Right ventricle myocardium inferior (tissue), 1 donor: ENCODE results near the gene PALLD. TPM values are rescaled to one million over a fixed set of nuclear protein-coding genes. Genes with fewer than 3 reads are reported as not detected.

Source experiments
- ATAC-seq: fragments of 200-7000 bp; cut with Tn5 transposase; one replicate; pipeline ENCODE4 v1.9.1; 2020; ENCODE audit warnings: mild to moderate bottlenecking, moderate library complexity
- DNase-seq: peaks from one replicate; pipeline ENCODE4 v3.0.0; 2021; ENCODE audit errors: missing footprints
- intact Hi-C: fragments of 100-400 bp; cut with DNase I; formaldehyde crosslinking; loops from one replicate; pipeline ENCODE4 v1.11.0; 2022
- total RNA-seq: library from RNA; stranded (reverse); fragmentation: NEBNext Ultra II Directional; extraction: Animal tissue kit (Norgen Biotek cat#: 25700); gene quantifications from one replicate; pipeline ENCODE4 v1.2.1, GENCODE V29; 2021
- donor health status: DM: no; HTN: yes; CAD: no; lungs with severe emphysema.

Gene PALLD
- total RNA-seq, 1 donor from 2014 or later, result 977 TPM

GRCh38 chr4:168570466-168570865 lies 73.6 kb downstream of the PALLD start:
- intact Hi-C loops, result no loop called here
- DNase-seq (no peak), ATAC-seq (no peak)

DNA sequence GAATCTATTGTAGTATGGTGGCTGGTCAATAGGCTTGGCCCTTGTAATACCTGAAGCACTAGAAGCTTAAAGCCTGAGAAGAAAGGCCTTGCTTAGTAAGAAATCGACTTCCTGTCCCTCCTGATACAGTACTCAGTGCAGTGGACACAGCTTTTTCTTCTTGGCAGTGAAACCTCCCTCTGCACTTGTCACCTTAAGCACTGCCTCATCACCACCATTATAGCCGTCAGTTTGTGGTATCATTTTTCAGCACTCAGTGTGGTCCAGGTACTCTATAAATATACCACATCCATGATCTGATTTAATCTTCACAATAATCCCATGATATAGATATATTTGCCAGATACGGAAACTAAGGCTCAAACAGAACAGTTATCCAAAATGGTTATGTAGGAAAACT lies 75.2 kb downstream of the PALLD start:
- DNase-seq (no peak), ATAC-seq (no peak)
- intact Hi-C loops, result no loop called here

GRCh38 chr4:168573870-168574269 lies 77.0 kb downstream of the PALLD start:
- intact Hi-C loops, result no loop called here
- ATAC-seq, result no peak
- no peak for DNase-seq

DNA sequence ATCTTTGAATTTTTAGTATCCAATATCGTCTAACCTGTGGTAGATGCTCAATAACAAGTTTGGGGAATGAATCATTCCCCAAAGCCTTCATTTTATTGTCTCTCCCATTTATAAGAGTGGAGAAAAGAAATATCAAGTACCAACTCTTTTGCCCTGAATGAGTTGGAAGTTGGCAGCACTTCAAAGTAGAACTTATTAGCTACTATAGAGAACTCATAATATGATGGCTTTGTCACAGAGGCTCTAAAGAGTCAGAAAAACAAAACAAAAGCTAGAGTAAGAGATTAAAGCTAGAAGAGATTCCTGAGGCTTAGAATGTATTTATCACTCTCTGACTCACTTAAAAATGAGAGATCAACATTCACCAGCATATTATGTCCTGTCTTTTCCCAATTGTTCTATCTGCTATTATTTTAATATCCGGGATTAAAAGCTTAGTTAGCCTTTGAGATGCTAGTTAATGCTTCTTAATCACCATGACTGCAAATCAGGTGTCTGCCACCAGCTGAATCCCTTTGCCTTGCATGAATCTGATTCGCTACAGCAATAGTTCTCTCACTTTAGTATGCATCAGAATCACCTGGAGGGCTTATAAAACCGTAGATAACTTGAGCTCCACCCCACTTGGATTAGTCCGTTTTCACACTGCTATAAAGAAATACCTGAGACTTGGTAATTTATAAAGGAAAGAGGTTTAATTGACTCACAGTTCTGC lies 77.9 kb downstream of the PALLD start:
- intact Hi-C loops, result no loop called here
- DNase-seq, result no peak
- ATAC-seq, result no peak

- intact Hi-C loops, result no loop called here
- peak; percentile 11 for DNase-seq
- ATAC-seq, result no peak
Measured at GRCh38 chr4:168575473-168575872, 78.6 kb downstream of the PALLD start.

GRCh38 chr4:168577624-168578023 lies 80.8 kb downstream of the PALLD start:
- DNase-seq (no peak), ATAC-seq (no peak)
- intact Hi-C loops, result no loop called here

DNA sequence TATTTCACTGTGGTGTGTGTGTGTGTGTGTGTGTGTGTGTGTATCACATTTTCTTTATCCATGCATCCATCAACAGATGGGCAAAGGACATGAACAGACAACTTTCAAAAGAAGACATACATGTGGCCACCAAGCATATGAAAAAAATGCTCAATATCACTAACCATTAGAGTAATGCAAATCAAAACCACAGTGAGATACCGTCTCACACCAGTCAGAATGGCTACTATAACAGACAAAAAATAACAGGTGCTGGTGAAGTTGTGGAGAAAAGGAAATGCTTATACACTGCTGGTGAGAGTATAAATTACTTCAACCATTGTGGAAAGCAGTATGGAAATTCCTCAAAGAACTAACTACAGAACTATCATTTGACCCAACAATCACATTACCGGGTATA lies 83.4 kb downstream of the PALLD start:
- intact Hi-C loops, result no loop called here
- ATAC-seq (no peak), DNase-seq (no peak)

DNA sequence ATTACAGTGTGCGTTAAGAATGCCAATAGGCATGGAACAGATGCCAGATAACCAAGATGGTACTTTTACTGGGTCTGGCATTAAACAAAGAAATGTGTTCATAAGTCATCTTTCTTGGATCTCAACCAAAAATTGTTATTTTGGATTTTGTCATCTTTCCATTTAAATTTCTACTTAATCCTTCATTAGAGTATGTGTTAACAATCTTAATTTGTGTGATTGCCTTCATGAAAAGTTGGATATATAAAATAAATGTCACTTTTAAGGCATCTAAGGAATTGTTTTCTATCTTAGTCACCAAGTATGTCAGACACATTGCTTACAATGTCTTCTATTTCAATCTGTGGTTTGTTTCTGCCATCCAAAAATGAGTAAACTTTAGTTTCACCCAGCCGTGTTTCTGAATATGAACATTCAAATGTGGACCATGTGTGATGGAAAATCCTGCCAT lies 87.5 kb downstream of the PALLD start:
- no peak for ATAC-seq
- no peak for DNase-seq
- intact Hi-C loops, result no loop called here

DNA sequence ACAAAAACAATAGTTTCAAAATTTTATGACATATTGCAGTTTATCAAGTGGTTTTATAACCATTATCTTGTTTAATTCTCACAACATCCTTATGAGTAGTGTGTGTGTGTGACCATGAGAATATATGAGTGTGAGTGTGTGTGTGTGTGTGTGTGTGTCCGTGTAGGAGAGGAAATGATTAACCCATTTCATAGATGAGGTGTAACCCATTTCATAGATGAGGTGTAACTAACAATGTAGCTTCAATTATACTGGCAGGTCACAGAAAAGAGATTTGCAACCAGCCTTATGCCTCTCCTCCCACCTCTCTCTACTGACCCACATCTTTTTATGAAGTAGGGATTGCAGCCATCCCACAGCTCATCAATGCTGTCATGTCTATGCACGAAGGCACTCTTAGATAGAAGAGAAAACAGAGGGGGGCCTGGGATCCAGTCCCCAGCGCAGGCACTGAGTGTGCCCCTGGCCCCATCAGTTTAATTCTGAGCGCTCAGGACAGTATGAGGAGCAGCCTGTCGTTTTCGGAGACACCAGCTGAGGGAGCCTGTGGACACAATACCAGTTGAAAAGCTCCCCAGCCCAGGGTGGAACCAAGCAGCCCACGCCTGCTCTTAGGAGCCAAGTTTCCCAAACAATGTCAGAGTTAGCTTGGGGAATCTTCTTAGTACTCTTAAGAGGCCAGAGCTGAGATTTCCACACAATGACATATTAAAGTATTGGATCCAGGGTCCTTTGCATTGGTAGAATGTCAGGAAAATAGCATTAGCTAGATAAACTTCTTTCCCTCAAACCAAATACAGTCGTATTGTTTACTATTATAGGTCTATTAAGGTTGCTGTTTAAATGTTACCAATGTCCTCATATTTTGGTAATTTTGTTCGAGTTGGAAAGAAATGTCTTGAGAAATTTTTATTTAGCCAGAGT lies 88.6 kb downstream of the PALLD start:
- intact Hi-C loops, result loop anchor here (5.0 kb wide), 4 partner anchors 47 to 332 kb away; no protein-coding TSS in a partner anchor
- peak; percentile 95 for ATAC-seq
- DNase-seq, result peak; percentile 78

- ATAC-seq, result no peak
- DNase-seq, result no peak
- intact Hi-C loops, result loop anchor here (5.0 kb wide), 4 partner anchors 45 to 330 kb away; no protein-coding TSS in a partner anchor
Measured at GRCh38 chr4:168586926-168587325, 90.1 kb downstream of the PALLD start.

- intact Hi-C loops, result loop anchor here (5.0 kb wide), 4 partner anchors 45 to 330 kb away; no protein-coding TSS in a partner anchor
- ATAC-seq (peak; percentile 72), DNase-seq (no peak)
Measured at GRCh38 chr4:168587411-168588125, 90.7 kb downstream of the PALLD start.

- intact Hi-C loops, result loop anchor here (5.0 kb wide), 4 partner anchors 43 to 328 kb away; no protein-coding TSS in a partner anchor
- DNase-seq (no peak), ATAC-seq (no peak)
Measured at GRCh38 chr4:168588916-168589531, 92.2 kb downstream of the PALLD start.

DNA sequence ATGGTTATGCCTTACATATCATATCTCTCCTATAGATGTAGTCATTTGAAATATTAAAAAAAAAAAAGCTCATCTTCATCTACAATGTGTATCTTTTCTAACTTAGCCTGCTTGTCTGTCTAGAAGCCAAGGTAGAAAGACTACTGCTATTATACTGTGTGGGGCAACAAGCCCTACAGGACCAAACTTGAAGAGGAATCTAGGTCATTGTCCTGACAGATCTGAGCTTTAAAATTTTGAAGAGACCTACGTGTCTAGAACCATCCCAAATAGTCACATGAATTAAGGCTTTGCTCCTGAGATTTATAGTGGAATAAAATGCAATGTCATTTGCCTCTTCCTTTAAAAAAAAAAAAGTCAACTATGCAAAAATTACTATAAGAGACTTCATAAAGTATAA lies 95.8 kb downstream of the PALLD start:
- DNase-seq (no peak), ATAC-seq (no peak)
- intact Hi-C loops, result no loop called here

DNA sequence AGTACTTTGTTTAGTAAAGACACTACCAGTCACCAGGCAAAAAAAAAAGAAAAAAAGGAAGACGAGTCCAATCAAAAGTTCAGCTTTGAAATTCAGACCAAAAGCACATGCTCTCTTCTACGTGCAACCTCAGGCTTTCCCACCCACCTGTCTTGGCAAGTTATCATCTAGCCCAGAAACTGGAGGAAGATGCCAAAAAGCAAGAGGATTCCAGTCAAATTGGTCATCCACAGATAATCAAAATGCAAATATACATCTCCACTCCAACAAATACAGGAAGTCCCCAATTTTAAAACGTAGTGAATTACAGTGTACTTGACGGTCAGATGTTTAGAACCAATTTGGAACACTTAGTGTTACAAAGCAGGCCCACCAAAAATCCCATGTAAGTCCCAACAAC lies 96.5 kb downstream of the PALLD start:
- intact Hi-C loops, result no loop called here
- no peak for ATAC-seq
- DNase-seq, result no peak

DNA sequence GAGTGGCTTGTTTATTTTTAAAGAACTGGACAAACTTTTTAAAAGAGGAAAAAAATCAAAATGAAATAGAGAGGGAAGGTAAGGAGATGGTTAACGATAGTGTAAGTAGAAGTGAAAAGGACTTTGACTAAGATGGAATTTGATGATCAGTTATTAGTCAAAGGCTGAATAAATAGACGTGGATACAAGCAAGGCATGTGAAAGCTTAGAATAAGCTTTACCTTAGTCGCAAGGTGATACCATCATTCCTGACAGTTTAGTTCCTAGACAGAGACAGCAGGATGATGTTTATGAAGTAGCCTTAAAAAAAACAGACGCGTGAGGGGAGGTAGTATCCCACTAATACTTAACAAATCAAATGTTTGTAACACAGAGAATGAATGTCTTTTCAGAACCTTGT lies 97.3 kb downstream of the PALLD start:
- DNase-seq, result no peak

DNA sequence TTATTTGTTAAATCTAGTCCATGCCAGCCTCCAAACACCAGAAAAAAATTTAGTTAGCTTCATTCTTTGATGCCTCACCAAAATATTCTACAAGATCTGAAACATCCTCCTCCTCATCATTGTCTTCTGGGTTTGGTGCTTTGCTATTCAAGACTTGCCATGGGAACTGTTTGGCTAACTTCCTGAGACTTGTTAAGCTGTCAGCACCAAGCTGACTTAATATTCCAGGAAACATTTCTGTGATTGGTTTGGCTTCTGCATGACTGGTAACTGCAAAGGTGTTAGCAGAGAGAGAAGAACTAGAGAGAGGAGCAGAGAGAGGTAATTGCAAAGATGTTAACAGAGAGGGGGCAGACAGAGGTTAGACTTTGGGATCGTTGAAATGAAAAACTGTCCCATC lies 101.3 kb downstream of the PALLD start:
- DNase-seq (no peak), ATAC-seq (peak; percentile 68)
- intact Hi-C loops, result no loop called here

More for the DNA sequence above, 97.3 kb downstream of the PALLD start:
- ATAC-seq, result no peak
- intact Hi-C loops, result no loop called here

- intact Hi-C loops, result no loop called here
- no peak for DNase-seq
- ATAC-seq, result no peak
Measured at GRCh38 chr4:168600796-168601583, 104.1 kb downstream of the PALLD start.

GRCh38 chr4:168601899-168602298 lies 105.0 kb downstream of the PALLD start:
- DNase-seq (no peak), ATAC-seq (no peak)
- intact Hi-C loops, result no loop called here
